Astrocyte of the cerebellum (primary cell): ENCODE results near the gene DIPK1A.

Experiments used
- DNase-seq: peaks from one replicate; pipeline ENCODE4 v3.0.0-alpha.2; 2011; ENCODE audit warnings: low read depth
- H3K4me3 ChIP-seq: 2 replicates; pipeline ENCODE4 v1.5.1; 2011; ENCODE audit warnings: mild to moderate bottlenecking, low read depth, low read length, moderate library complexity
- CTCF ChIP-seq: IDR thresholded peaks from 2 replicates; pipeline ENCODE4 v1.5.1; 2012; ENCODE audit warnings: low read length, low read depth, moderate library complexity, mild to moderate bottlenecking; ENCODE audit errors: missing control alignments
- in situ Hi-C: cut with HindIII; loops from 2 replicates; pipeline ENCODE4 v1.10.0; 2017; ENCODE audit warnings: low sequenced_read_pairs

The DIPK1A gene

DNA sequence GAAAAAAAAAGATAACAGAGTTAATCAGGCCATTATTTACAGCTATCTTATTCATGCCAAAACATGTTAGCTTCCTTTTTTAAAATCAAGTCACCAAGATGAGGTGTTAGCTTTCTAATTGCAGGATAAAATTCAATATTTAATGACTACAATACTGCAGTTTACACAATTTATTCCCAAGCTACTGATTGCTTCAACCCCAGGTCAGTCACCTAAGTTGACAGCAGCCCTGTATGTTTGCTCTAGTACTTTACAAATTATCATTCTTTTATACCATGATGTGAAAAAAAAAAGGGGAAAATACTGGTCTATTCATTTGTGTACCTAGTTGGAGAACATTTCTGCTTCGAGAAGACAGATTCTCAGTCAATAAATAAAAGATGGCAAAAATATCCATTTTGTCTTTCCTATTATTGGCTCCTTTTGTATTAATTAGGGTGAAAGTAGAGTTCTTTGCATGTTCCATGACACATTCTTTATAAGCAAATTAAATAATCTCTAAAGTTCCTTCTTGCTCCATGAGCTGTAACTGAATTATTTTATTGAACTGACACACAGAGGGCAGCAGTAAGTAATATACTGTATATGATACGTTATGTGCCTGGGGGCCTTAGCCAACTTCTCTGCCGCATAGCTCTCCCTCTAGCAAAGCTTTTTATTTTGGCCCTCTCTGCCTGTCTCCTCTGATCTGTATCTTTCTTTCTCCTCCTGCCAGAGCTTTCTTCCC is 48.0 kb downstream of the DIPK1A start:
- no peak for DNase-seq
- H3K4me3 ChIP-seq, result no peak overlapping the region
- in situ Hi-C loops, result no loop called here
- no peak for TF ChIP-seq CTCF

DNA sequence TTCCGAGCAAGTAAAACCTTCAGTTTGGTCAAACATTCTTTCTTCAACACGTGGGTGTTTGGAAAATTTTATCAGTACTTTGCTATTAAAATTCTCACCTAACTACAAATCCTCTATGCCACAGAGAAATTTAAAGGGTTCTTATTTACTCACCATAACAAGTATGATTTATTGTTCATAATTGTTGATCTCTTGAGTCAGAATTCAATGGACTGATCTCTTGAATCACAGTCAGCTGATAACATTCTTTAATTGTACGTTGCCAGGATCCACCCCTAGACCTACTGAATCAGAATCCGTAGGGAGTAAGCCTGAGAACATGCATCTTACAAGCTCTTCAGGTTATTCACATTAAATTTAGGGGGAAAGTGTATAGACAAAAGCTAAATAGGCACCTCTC is 51.2 kb downstream of the DIPK1A start:
- in situ Hi-C loops, result no loop called here
- no peak for TF ChIP-seq CTCF
- no peak for DNase-seq
- no peak overlapping the region for H3K4me3 ChIP-seq

- no peak for TF ChIP-seq CTCF
- H3K4me3 ChIP-seq, result no peak overlapping the region
- in situ Hi-C loops, result no loop called here
- peak; percentile 46 for DNase-seq
Observed at GRCh38 chr1:92909321-92909720, 51.9 kb downstream of the DIPK1A start.

- DNase-seq, result no peak
- TF ChIP-seq CTCF, result no peak
- in situ Hi-C loops, result no loop called here
- no peak overlapping the region for H3K4me3 ChIP-seq
Observed at GRCh38 chr1:92907949-92908684, 53.1 kb downstream of the DIPK1A start.

- in situ Hi-C loops, result no loop called here
- TF ChIP-seq CTCF, result no peak
- no peak overlapping the region for H3K4me3 ChIP-seq
- no peak for DNase-seq
Observed at GRCh38 chr1:92903765-92904164, 57.5 kb downstream of the DIPK1A start.

DNA sequence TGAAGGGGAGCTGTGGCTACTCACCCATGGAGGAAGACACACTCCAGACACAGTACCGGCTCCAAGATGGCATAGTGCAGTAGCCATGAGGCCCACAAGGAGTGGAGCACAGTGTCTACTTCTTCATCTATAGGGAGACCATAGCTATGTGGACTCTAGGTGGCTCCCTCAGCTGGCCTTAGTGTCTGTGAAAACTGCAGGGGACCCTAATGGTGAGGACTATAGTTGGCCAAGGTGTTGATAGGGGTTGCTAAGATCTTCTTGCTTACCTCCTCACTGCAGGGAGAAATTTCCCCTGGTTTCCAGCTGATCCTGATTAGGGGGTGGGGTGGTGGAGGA is 58.9 kb downstream of the DIPK1A start:
- in situ Hi-C loops, result no loop called here
- no peak for TF ChIP-seq CTCF
- no peak for DNase-seq
- no peak overlapping the region for H3K4me3 ChIP-seq
